ENCODE results near the gene IER3IP1. TPM values are rescaled to one million over a fixed set of nuclear protein-coding genes. Genes with fewer than 3 reads are reported as not detected.

Gene IER3IP1
- total RNA-seq, 4 donors from 2014 or later = 10.0 to 31.0 (median 12.0) TPM

- TF ChIP-seq, protein P1, sequence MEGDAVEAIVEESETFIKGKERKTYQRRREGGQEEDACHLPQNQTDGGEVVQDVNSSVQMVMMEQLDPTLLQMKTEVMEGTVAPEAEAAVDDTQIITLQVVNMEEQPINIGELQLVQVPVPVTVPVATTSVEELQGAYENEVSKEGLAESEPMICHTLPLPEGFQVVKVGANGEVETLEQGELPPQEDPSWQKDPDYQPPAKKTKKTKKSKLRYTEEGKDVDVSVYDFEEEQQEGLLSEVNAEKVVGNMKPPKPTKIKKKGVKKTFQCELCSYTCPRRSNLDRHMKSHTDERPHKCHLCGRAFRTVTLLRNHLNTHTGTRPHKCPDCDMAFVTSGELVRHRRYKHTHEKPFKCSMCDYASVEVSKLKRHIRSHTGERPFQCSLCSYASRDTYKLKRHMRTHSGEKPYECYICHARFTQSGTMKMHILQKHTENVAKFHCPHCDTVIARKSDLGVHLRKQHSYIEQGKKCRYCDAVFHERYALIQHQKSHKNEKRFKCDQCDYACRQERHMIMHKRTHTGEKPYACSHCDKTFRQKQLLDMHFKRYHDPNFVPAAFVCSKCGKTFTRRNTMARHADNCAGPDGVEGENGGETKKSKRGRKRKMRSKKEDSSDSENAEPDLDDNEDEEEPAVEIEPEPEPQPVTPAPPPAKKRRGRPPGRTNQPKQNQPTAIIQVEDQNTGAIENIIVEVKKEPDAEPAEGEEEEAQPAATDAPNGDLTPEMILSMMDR (IDR thresholded peaks at IDR 0.05; ENCODE audit: low read depth) = no peak
These were observed 3.7 kb downstream of the IER3IP1 start for GRCh38 chr18:47172476-47172875.

- TF ChIP-seq, protein P1 (IDR thresholded peaks at IDR 0.05; ENCODE audit: low read depth) = no peak
These were observed 7.3 kb downstream of the IER3IP1 start for GRCh38 chr18:47168913-47169312.

- TF ChIP-seq, protein P1 (IDR thresholded peaks at IDR 0.05; ENCODE audit: low read depth) = no peak
These were observed 7.7 kb downstream of the IER3IP1 start for GRCh38 chr18:47168509-47168908.

- TF ChIP-seq, protein P1 (IDR thresholded peaks at IDR 0.05; ENCODE audit: low read depth) = no peak
These were observed 9.9 kb downstream of the IER3IP1 start for GRCh38 chr18:47166294-47166693.

GRCh38 chr18:47163241-47163640, 12.9 kb downstream of the IER3IP1 start:
- TF ChIP-seq, protein P1 (IDR thresholded peaks at IDR 0.05; ENCODE audit: low read depth) = no peak

- TF ChIP-seq, protein P1 (IDR thresholded peaks at IDR 0.05; ENCODE audit: low read depth) = no peak
These were observed 15.9 kb downstream of the IER3IP1 start for GRCh38 chr18:47160256-47160655.

GRCh38 chr18:47151439-47151838, 24.7 kb downstream of the IER3IP1 start:
- TF ChIP-seq, protein P1 (IDR thresholded peaks at IDR 0.05; ENCODE audit: low read depth) = no peak
